ENCODE results near the gene TPRG1L.

Gene TPRG1L

GRCh38 chr1:3649342-3650247 lies 24.8 kb downstream of the TPRG1L start, which contains the start of gene WRAP73:
TSS of gene WRAP73 (minus strand) at chr1:3650103. CDS start at chr1:3649999, 104 bp downstream.
- DNase-seq, result peak; percentile 65

- DNase-seq, result no peak
Observed at GRCh38 chr1:3650248-3651025, 25.6 kb downstream of the TPRG1L start.

- DNase-seq, result no peak
Observed at GRCh38 chr1:3651026-3651929, 26.5 kb downstream of the TPRG1L start.

DNA sequence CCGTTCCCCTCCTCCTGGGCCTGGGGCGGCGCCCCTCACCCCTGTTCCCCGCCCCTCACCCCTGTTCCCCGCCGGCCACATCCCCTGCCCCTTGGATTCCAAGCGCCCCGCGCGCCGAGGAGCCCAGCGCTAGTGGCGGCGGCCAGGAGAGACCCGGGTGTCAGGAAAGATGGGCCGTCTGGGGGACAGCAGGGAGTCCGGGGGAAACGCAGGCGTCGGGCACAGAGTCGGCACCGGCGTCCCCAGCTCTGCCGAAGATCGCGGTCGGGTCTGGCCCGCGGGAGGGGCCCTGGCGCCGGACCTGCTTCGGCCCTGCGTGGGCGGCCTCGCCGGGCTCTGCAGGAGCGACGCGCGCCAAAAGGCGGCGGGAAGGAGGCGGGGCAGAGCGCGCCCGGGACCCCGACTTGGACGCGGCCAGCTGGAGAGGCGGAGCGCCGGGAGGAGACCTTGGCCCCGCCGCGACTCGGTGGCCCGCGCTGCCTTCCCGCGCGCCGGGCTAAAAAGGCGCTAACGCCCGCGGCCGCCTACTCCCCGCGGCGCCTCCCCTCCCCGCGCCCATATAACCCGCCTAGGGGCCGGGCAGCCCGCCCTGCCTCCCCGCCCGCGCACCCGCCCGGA lies 27.2 kb downstream of the TPRG1L start, which contains the start of gene TP73:
TP73 (plus strand) TSS at position 587 of the 618 bp plus-strand sequence. CDS start 29,850 bp downstream, outside the sequence.
- no peak for DNase-seq

- no peak for DNase-seq
Observed at GRCh38 chr1:3652548-3653285, 27.9 kb downstream of the TPRG1L start.

DNA sequence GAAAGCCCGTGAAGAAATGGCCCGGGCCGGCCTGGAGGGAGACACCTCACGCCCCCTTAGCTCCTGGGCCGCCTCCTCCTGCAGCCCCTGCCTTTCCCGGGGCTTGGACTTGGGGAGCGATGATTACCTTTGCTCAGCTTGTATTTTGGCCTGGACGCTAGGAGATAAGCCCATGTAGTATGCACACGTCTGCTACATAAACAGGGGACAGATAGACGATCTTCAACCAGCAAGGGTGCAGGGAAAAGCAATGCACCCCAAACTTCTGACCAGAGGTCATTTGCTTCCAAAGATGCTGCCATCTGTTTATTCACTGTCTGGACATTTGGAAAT lies 28.4 kb downstream of the TPRG1L start:
- DNase-seq, result no peak

DNA sequence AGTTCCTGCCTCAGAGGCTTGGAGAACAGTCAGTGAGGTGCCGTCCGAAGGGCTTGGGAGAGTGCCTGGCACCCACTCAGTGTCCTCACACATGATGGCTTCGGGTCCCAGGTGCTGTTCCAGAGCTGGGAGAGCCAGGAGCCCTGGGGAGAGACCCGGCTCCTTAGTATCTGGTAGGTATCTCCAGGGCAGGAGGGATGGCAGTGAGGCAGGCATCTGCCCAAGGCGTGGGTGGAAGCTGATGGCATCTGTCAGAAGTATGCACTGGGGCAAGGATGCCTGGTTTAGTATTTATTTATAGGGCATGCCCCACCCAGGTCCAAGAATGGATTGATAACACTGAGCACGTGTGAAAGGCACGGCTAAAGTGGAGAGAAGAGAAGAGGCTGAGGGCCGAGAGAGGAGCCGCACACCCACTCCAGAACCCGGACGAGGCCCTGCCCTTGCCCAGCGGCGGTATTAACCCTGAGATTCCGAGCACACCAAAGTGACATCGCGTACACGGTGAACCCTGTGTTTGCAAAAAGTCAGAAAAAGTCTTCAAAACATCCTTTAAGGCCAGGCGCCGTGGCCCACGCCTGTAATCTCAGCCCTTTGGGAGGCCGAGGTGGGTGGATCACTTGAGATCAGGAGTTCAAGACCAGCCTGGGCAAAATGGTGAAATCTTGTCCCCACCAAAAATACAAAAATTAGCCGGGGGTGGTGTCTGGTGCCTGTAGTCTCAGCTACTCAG lies 29.9 kb downstream of the TPRG1L start:
- DNase-seq, result no peak

GRCh38 chr1:3656450-3657095 lies 31.8 kb downstream of the TPRG1L start:
- DNase-seq, result no peak

- DNase-seq, result no peak
Observed at GRCh38 chr1:3657096-3657475, 32.3 kb downstream of the TPRG1L start.

- no peak for DNase-seq
Observed at GRCh38 chr1:3657578-3658230, 32.9 kb downstream of the TPRG1L start.

- DNase-seq, result no peak
Observed at GRCh38 chr1:3658231-3658615, 33.4 kb downstream of the TPRG1L start.

- no peak for DNase-seq
Observed at GRCh38 chr1:3659093-3659492, 34.3 kb downstream of the TPRG1L start.

GRCh38 chr1:3660704-3661103 lies 35.9 kb downstream of the TPRG1L start:
- no peak for DNase-seq

DNA sequence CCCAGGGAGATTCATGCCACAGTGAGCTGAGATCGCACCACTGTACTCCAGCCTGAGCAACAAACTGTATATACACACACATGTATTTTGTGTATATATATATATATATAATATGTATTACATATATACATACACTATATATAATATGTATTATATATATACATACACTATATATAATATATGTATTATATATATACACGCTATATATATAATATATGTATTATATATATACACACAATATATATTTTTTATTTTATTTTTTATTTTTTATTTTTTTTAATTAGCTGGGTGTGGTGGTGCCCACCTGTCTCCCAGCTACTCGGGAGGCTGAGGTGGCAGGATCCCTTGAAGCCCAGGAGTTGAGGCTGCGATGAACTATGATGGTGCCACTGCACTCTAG lies 36.8 kb downstream of the TPRG1L start:
- DNase-seq, result no peak

DNA sequence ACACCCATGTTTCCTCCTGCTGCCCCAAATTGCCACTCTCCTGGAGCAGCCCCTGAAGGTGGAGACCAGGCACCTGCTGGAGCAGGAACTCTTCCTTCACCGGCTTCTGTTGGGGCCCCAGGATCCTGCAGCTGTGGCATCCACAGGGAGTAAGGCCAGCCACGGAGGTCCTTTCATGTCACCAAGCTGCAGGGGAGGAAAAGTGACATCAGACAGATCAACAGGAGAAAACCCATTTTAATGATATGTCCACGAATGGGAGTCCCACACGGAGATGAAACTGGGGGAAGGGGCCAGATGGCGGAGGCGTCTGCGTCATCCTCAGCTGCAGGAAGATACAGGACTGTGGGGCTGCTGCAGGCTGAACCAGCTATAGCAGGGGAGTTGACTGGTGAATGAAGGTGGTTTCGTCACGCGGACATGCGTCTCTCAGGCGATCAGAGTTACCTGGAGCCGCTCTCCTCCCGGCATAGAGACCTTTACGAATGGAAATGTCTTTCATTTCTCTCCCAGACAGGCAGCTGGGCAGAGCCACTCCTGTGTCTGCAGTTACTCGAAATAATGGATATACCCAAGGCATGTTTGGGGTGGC lies 37.4 kb downstream of the TPRG1L start:
- DNase-seq, result no peak

DNA sequence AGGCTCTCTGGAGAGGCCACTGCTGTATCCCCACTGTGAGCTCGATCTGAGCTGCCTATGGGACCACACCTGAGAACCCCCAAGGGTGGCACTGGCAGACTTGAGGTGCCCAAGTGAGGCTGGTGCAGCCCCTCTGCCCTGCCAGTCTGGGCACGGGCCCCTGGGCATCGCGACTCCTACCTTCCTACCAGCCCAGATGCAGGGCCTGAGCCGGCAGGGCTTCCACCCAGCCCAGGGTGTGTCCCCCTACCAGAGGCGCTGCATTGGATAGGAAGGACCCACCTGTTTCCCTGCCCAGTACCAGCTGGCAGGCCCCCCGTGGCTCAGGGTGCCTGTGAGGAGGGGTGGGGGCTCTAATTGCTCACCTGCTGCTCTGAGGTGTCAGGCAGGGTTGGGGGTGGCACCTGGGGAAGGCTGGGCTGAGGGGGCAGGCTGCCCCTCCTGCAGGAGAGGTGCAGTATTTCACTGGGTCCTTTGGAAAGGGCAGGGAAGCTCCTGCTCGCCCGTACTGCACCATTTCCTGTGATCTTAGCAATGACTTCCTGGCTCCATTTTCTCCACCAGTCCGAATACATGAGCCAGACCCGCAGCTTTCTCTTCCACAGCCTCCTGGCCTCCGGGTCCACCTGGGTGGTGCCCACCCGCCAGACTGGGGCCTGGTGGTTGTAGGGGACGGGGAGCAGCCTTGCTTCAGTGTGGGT lies 39.3 kb downstream of the TPRG1L start:
- no peak for DNase-seq

GRCh38 chr1:3664700-3665375 lies 40.0 kb downstream of the TPRG1L start:
- DNase-seq, result no peak

DNA sequence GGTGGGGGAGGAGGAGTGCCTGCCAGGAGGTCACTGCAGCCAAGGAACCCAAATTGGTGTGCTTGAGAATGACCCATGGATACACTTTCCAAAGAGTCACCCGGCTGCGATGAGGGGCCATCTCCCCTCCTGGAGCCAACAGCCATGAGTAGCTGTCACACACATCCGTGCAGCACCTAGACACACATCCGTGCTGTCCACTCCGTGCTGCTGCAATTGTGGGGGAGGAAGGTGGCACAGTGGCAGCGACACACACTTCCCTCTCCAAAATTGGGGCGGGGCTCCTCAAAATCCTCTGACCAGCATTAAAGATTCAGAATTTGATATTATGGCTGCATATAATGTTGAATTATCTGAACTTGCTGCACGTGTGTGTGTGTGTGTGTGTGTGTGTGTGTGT lies 43.3 kb downstream of the TPRG1L start:
- DNase-seq, result no peak

Measured in T1000 (cell line).